Measurements from ENCODE around the gene RNU1-4.
"Not testable (repeated sequence)": the region's sequence is repeated elsewhere in the genome, so short reads cannot be mapped to it uniquely, and the experiment has no call there.

- TF ChIP-seq POLR2A (IDR thresholded peaks at IDR 0.05); CTCF (IDR thresholded peaks at IDR 0.05 in 8 of 11, conservative IDR thresholded peaks at IDR 0.05 in 3 of 11); POLR2AphosphoS5 (IDR thresholded peaks at IDR 0.05): not testable (repeated sequence)
Observed at GRCh38 chr1:16712131-16712530, 28.2 kb upstream of the RNU1-4 start.

All from spleen (tissue), 7 donors.